Uterus (tissue), 2 donors: Measurements from ENCODE around the gene DUSP18.

Source experiments
- CTCF ChIP-seq, 4 experiments: fragments of 200-600 bp in 2 of 4; fragments of 450-650 bp in 2 of 4; sonication (generic) in 2 of 4; IDR thresholded peaks; one replicate each; pipeline ENCODE4 v1.5.1; 2016 to 2019; ENCODE audit warnings: antibody characterized with exemption in 4 of 4, mild to moderate bottlenecking in 2 of 4, moderate library complexity in 1 of 4
- POLR2A ChIP-seq, 2 donors: fragments of 450-650 bp; IDR thresholded peaks; one replicate each; pipeline ENCODE4 v1.6.1; 2016; ENCODE audit warnings: antibody characterized with exemption in 2 of 2, mild to moderate bottlenecking in 1 of 2, moderate library complexity in 1 of 2

- TF ChIP-seq CTCF (IDR thresholded peaks at IDR 0.05) (no peak), POLR2A (IDR thresholded peaks at IDR 0.05) (no peak)
These were observed 35.2 kb upstream of the DUSP18 start for GRCh38 chr22:30702856-30703255.
